Fibroblast of peridontal ligament (primary cell): ENCODE measurements around the gene RAB31.

Source experiments
- DNase-seq: peaks from one replicate; pipeline ENCODE4 v3.0.0-alpha.2; 2010; ENCODE audit errors: extremely low read depth

RAB31 gene

GRCh38 chr18:9788860-9789259 is 80.8 kb downstream of the RAB31 start:
- no peak for DNase-seq

- DNase-seq = no peak
Observed at GRCh38 chr18:9790261-9790660, 82.2 kb downstream of the RAB31 start.

- no peak for DNase-seq
Observed at GRCh38 chr18:9791991-9792390, 83.9 kb downstream of the RAB31 start.

DNA sequence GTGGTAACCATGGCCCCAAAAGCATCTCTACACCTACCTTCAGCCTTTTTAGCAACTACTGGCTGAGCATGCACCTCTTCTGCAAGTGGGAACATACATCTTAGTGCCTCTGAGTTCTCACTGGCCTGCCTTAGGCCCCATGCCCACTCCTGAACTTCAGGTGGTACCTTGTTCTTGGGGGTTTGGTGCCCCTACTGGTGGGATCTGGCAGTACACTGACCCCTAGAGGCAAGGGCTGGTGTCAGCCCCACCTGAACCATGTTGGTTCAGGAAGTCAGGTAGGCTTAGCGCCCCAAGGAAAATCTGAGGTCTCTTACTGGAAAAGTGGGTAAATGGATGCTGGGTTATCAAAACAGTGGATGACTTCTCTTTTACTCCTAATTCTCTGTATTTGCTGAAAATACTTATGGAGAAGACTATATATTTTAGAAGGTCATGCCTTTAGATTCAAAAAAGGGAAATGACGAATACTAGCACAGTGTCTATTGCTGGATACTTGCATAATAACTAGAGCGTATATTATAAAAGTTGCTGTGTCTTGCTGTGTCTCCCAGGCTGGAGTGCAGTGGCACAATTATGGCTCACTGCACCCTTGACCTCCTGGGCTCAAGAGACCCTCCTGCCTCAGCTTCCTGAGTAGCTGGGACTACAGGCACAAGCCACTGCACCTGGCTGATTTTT is 84.6 kb downstream of the RAB31 start:
- DNase-seq = no peak

DNA sequence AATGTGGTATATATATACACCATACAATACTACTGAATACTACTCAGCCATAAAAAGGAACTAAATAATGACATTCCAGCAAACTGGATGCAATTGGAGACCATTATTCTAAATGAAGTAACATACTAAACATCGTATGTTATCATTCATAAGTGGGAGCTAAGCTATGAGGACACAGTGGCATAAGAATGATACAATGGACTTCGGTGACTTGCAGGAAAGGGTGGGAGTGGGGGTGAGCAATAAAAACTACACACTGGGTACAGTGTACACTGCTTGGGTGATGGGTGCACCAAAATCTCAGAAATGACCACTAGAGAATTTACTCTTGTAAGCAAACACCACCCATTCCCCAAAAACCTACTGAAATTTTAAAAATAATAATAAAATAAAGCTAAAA is 87.9 kb downstream of the RAB31 start:
- no peak for DNase-seq

DNA sequence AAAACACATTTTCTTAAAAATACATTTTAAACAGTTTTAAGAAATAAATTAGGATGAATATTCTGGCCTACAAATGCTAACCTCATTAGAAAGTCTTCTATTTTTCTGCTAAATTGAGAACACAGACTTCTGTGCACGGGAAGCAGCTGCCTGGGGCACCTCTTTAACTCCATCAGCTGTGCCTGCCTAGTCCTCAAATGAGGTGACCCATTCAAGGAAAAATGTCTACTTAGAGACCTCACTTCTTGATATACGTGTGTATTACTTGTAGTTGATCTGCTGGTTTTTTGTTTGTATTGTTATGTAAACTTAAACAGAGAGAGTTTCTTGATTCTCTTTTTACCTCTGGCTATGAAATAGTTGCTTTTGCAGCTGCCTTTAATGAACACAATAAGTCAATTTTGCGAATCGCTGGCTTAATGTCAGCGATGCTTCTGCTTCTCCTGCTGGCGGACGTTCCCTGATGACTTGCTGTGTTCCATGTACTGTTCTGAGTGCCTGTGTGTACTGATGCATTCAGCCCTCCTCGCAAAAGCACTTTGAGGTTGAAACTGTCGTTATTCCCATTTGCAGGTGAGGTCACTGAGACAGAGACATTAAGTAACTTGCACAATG is 88.9 kb downstream of the RAB31 start:
- DNase-seq = no peak

- DNase-seq = no peak
Observed at GRCh38 chr18:9802175-9803062, 94.3 kb downstream of the RAB31 start.

GRCh38 chr18:9803063-9803697 is 95.1 kb downstream of the RAB31 start:
- peak; percentile 37 for DNase-seq

DNA sequence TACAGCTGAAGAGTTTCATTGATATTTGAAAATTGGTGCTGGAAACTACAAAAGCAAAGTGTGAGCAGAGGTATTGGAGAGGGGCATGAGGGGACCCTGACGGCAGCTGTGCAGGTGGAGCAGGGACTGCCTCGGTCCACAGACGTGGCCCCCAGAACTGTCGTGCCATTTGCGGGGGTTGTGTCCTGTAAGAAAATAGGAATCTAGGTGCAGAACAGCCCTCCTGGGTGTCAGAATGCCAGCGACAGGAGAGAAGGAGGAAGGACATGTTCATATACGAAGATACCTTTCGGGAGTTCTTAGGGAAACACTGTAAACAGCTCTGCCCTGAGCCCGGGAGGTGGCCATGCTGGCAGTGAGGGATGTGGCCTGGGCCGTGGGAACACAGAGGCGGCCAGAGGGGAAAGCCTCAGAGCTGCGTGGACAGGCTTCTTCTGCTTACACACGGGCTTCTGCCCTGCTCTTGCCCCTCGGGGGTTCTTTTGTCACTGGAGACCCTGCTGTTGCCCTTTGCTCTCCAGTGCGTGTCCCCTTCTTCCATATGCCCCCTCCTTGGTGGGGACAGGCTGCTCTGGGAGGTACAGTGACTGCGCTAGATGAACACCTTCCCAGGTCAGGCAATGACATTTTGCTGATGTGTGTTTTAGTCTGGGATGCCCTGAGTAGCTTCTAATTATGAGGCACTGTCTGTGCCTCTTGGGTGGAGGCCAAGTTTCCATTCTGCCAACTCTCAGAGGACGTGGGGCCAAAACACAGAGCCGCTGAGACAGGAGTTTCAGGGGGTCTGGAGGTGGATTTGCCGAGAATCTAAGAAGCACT is 95.8 kb downstream of the RAB31 start:
- no peak for DNase-seq

GRCh38 chr18:9804517-9805104 is 96.5 kb downstream of the RAB31 start:
- no peak for DNase-seq

GRCh38 chr18:9806905-9807304 is 98.8 kb downstream of the RAB31 start:
- DNase-seq = no peak

DNA sequence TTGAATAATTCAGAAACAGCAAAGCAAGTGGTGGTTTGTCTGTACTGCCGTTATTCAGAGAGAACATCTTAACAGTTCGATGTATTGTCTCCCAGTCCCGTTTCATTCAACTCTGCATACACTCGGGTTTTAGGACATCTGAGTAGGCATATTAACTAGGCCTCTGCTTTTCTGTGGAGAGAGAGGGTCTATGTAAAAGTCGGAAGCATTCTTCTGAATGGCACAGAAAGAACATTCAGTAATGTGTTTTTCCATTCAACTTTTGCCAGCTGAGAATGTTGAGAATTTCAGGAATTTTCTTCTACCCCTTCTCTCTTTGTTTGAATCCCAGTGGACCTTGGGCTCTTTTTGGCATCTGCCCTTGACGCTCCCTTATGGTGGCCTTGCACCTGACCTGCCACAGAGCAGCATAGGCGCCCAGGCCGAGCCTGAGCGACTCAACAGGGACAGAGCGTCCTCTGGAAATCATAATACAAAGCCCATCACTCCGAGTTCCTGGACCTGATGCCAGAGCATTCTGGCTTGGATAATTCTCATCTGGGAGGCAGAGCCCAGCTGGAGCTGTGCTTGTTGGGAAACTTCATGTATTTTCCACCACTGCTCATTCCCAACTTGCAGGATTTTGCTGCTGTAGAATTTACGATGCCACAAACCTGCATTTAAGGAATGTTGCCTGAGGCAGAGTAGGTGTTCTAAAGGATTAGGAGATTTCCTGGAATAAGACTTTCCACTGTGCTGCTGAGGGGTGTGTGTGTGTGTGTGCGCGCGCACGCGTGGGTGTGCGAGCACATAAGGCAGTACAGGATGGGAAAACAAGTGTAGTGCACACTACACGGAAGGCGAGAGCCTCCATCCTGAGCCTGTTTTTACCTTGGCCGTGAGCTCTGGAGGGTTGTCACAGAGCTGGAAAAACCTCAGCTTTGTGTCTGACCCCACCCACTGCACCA is 100.5 kb downstream of the RAB31 start:
- DNase-seq = peak; percentile 62

- DNase-seq = no peak
Observed at GRCh38 chr18:9809697-9810096, 101.6 kb downstream of the RAB31 start.

- DNase-seq = peak; percentile 53
Observed at GRCh38 chr18:9810299-9810698, 102.2 kb downstream of the RAB31 start.

- no peak for DNase-seq
Observed at GRCh38 chr18:9810994-9811705, 103.0 kb downstream of the RAB31 start.

DNA sequence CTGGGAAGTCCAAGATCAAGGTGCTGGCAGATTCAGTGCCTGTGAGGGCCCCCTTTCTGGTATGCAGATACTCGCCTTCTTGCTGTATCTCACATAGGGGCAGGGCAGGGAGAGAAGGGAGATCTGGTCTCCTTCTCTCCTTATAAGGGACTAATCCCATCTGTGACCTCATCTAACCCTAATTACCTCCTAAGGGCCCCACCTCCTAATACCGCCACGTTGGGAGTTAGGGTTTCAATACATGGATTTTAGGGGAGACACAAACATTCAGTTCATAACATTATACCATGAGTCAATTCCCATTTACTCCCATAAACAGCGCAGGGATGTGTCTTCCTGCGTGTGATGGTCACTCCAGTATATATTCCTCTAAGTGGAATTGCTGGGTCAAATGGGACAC is 103.9 kb downstream of the RAB31 start:
- DNase-seq = no peak

DNA sequence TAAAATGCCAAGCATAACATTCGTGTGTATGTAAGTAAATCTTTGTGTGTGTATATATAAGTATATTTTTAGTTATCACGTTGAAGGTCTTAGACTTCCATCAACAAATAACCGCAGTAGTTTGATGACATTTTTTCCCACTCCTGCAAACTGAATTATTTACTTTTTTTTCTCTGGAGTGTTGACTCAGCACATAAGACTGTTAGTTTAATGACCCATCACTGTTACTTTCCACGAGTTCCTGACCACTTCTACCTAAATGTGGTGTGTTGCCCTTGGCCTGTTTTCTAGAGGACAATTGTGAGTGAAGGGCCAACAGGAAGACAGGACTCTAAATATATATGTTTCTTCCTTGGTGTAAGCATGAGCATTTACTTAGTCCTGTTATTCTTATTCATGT is 106.3 kb downstream of the RAB31 start:
- DNase-seq = peak; percentile 95

DNA sequence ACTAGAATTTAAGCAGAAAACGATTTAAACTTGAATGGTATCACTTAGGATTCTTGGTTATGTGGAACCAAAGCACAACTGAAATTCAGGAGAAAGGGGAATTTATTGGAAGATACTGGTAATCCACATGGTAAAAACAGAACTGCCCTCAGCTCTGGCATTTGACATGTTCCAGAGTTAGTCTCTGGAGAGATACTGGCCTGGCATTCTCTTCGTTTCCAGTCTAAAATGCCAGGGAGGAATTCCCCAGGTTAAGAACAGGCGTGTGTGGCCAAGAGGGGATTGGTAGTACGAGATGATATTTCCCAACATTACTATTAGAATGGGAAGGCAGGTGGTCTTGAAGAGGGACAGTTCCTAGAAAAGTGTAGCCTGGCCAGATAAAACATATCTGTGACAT is 109.2 kb downstream of the RAB31 start:
- DNase-seq = no peak

DNA sequence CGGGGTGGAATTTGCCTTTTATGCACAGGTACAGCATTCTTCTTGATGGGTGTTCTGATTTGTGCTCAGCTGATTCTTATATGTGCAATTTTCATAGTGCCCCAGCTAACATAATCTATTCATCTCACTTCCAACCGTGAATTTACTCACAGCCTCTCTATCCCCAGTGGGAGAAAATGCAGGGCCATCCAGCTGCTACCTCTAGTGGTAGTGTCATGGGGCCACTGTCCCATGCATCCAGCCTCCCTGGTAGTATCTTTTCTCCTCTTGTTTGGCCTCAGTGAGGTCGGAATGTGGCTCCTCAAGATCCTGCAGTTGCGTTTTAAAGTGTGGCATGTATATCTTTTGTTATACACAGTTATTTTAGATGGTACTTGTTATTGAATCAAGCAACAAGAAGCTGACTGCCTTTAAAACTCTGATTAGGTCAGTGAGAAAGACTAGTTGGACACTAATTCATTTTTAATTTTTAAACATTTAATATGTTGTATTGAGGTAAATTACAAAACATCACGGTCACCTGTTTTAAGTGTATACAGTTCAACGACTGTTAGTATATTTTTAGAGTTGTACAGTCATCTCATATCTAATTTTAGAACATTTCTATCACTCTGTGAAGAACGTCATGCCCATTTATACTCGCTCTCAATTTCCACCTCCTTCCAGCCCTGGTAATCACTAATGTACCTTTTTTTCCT is 109.8 kb downstream of the RAB31 start:
- DNase-seq = no peak
